Tibial nerve (tissue), 4 donors: ENCODE data around the gene DIP2C.

ENCODE experiments used
- EP300 ChIP-seq, 2 donors: sonication (generic); formaldehyde crosslinking; IDR thresholded peaks; one replicate each; pipeline ENCODE4 v1.6.1; 2017; ENCODE audit warnings: antibody characterized with exemption in 2 of 2, mild to moderate bottlenecking in 1 of 2
- POLR2A ChIP-seq, 2 donors: fragments of 450-650 bp; IDR thresholded peaks; one replicate each; pipeline ENCODE4 v1.6.1; 2017; ENCODE audit warnings: antibody characterized with exemption in 2 of 2, mild to moderate bottlenecking in 2 of 2, moderate library complexity in 2 of 2
- TF ChIP-seq, protein P1 (sequence below), 5 experiments: fragments of 200-600 bp in 3 of 5; fragments of 450-650 bp in 2 of 5; sonication (generic) in 3 of 5; IDR thresholded peaks; one replicate each; pipeline ENCODE4 v1.5.1; 2016 to 2019; ENCODE audit warnings: antibody characterized with exemption in 5 of 5, mild to moderate bottlenecking in 3 of 5, moderate library complexity in 2 of 5

GRCh38 chr10:734481-734880 is 45.0 kb upstream of the DIP2C start:
- TF ChIP-seq, protein P1, sequence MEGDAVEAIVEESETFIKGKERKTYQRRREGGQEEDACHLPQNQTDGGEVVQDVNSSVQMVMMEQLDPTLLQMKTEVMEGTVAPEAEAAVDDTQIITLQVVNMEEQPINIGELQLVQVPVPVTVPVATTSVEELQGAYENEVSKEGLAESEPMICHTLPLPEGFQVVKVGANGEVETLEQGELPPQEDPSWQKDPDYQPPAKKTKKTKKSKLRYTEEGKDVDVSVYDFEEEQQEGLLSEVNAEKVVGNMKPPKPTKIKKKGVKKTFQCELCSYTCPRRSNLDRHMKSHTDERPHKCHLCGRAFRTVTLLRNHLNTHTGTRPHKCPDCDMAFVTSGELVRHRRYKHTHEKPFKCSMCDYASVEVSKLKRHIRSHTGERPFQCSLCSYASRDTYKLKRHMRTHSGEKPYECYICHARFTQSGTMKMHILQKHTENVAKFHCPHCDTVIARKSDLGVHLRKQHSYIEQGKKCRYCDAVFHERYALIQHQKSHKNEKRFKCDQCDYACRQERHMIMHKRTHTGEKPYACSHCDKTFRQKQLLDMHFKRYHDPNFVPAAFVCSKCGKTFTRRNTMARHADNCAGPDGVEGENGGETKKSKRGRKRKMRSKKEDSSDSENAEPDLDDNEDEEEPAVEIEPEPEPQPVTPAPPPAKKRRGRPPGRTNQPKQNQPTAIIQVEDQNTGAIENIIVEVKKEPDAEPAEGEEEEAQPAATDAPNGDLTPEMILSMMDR (IDR thresholded peaks at IDR 0.05) = no peak
- TF ChIP-seq POLR2A (IDR thresholded peaks at IDR 0.05) (no peak), EP300 (IDR thresholded peaks at IDR 0.05) (no peak)
